GM19239 (cell line): ENCODE results near the gene CCDC59.

Experiments
- DNase-seq: peaks from one replicate; pipeline ENCODE4 v3.0.0; 2011; ENCODE audit warnings: low spot score; ENCODE audit not compliant: insufficient read length
- FAIRE-seq: peaks from 2 replicates; lab custom pipeline; 2011; peaks lifted over from hg19 to GRCh38; lab: Jason Lieb, UNC

The CCDC59 gene

GRCh38 chr12:82325540-82326336, 32.4 kb downstream of the CCDC59 start:
- DNase-seq = no peak

GRCh38 chr12:82319276-82319675, 38.9 kb downstream of the CCDC59 start:
- FAIRE-seq = no peak
- DNase-seq = no peak

More at GRCh38 chr12:82325540-82326336, 32.4 kb downstream of the CCDC59 start:
- no peak for FAIRE-seq

- no peak for DNase-seq
- FAIRE-seq = no peak
Observed at GRCh38 chr12:82314406-82314892, 43.7 kb downstream of the CCDC59 start.
